Hematopoietic multipotent progenitor cell treated with erythropoietin and hydrocortisone succinate and interleukin-3 and kit ligand, for 8 days (in vitro differentiated cells): Measurements from ENCODE around the gene SPHK1.

ENCODE experiments used
- DNase-seq: peaks from one replicate; pipeline ENCODE4 v3.0.0-alpha.2; 2015

SPHK1 gene

DNA sequence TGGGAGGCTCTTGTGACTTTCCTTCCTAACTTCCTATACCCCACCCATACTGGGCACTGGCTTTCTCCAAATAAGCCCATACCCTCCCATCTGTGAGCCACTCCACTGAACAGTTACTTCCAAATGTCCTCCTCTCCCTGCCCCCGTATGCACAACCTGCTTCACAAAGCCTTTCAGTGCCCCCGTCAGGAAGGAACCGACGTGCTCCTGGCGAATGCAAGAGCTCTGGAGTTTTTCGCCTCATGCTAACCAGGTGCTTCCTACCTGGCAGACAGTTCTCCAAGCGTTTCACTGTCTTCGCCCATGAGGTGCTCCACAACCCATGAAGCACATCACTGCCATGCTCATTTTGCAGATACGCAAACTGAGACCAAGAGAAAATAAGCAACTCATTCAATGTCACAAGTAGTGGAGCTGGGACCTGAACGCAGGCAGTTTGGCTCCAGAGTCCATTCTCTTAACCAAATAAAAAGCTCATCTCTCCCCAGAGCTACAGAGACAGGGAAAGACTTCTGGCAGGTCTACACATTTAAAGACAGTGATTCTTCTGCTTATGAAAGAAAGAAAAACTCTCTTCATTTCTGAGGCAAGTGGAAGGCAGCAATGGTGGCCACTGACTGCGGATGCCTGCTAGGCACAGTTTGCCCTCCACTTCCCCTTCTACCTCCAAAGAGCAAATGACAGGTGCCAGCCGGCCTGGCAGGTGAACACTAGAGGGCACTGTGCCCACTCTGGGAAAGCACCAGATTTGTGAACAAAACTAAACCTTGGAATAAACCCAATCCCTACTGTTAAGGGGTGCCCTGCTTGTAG lies 23.8 kb downstream of the SPHK1 start:
- DNase-seq = peak; percentile 79

DNA sequence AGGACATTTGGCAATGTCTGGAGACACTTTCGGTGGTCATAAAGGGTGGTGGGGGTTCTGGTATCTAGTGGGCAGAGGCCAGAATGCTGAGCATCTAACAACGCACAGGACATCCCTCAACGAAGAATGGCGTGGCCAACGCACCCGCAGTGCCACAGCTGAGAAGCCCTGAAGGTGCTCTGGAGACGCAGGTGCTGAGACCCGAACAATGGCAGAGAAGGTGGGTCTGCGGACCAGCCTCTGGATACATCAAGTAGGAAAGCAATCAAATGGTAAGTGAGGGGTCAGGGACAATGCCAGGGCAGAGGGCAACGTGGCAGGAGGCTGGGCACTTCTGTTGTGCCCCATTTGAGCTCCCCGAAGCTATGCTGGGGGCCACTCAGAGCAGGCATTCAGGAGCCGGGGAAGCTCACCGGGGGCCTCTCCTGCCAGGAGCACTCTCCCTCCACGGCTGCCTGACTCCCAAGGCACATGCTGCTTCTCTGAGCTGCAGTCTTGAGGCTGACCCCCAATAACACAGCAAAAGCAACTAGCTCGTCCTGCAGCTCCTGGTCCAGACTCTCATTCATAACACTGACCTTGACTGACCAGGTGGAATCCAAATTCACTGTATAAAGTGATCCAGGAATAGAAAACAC lies 26.0 kb downstream of the SPHK1 start:
- no peak for DNase-seq

DNA sequence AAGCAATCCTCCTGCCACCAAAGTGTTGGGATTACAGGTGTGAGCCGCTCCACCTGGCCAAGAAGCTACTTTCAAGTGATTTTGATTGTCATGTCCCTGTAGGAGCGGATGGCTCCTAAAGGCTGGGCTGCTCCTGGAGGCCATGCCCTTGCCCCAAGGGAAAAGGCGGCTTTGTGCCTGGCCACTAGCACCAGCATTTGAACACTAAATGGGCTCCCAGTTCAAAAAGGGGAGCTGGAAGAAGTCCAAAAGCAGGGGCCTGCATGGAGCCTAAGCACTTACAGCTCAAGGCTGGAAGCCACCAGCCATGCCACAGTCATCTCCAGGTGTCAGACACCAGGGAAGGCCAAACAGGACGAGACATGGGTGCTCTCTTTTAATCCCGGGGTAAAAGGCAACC lies 26.8 kb downstream of the SPHK1 start:
- DNase-seq = no peak

DNA sequence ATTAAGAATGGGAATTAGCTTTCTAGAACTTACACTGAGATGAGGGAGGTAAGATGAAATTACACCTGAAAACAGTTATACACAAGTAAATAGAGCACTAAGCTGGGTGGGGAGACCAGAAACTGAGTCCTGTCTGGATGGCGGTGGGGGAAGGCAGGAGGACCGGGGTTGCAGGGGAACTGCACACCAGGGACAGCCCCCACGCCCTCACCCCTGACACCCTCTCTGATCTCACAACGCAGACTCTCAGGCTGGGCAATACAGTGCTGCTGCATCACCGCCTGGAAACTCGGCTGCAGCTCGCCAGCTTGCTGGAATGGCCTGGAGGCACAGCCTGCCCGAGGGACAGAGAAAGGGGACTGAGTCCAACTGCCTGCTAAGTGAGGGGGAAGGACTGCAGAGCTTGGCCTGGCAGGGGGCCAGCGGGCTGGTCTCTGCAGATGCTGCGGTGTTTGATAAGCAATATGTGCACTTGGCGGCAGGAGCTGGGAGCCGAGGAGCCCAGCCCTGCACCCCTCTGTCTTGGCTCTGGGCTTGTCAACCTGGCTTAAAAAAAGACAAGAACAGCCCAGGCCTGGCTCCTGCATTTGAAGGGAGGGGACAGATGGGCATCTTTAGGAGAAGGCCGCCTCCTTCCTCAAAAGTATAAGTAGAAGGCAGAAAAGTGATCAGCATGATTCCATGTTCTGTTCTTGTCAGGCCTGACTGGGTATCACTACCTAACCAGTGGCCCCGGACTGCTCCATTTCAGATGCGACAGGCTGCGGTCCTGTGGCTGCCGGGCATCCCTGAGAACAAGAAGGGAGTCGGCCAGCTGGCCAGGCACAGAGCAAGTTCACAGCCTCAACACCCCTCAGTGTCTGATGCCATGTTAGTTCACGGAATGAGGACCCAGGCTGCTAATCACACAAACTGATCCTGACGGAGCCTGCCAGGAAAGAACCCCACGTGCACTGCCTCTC lies 30.2 kb downstream of the SPHK1 start:
- DNase-seq = peak; percentile 95

DNA sequence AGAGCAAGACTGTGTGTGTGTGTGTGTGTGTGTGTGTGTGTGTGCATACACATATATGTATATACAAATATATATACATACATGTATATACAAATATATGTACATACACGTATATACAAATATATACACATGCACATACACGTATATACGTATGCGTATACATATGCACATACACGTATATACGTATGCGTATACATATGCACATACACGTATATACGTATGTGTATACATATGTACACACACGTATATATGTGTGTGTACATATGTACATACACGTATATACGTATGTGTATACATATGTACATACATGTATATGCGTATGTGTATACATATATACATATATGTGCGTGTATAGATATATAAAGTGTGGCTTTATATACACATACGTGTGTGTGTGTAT lies 31.4 kb downstream of the SPHK1 start:
- DNase-seq = no peak

DNA sequence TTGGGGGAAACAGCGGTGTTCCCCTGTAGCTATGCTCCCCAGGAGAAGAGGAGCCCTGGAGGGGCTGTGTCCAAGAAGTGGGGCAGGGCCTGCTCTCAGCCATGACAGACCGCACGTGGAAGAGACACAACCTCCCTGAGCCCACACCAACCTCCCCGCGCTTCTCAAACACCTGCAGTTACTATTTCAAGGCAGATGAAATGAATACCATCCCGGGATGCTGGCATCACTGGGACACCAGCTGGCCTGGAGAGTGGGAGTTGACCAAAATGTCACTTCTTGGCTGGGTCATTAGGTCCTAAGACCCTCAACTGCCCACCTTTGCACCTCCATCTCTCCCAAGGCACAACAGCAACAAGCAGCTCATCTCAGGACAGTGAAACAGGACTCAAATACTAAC lies 32.0 kb downstream of the SPHK1 start:
- DNase-seq = no peak

DNA sequence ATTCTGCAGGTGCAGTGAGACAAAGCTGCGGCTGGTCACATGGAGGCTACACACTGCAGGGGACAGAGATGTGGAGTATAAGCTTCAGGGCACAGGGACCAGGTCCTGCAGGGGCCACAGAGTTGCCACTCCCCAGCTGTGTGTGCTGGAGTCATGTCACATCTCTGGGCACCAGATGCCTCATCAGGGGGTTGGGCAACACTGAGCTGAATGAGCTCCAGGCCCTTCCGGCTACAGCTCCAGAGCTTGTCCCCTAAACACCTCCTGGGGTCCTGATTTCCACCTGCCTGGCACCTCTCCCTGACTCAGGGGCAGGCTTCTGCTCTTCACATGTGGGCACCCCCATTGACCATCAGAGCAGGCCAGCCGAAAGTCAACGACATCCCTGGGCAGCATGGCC lies 32.5 kb downstream of the SPHK1 start:
- DNase-seq = no peak

DNA sequence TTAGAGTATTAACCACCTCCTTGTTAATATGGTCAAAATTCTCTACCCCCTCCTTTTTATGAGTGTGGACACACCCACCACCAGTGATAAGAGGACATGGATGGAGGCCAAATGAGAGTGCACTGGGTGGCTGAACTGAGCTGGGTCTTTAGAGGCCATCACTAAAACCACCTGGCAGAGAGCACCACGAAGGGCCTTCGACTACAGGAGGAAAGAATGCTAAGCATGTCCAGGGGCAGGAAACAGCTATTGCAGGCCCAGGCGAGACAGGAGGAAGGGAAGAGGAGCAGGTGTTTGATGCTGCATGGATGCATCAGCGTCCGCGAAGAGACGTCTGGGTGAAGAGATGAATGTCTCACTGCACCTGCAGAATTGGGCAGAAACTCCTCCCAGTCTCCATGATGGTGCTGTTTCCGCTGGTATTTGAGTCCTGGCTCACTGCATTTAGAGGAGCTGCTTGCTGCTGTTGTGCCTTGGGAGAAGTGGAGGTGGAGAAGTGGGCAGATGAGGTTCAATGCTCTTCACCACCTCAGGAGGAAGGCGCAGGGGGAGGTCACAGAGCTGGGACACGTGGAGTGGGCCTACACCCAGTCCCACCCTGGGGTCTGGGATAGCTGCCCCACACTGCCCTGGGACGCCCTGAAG lies 33.2 kb downstream of the SPHK1 start:
- peak; percentile 85 for DNase-seq

DNA sequence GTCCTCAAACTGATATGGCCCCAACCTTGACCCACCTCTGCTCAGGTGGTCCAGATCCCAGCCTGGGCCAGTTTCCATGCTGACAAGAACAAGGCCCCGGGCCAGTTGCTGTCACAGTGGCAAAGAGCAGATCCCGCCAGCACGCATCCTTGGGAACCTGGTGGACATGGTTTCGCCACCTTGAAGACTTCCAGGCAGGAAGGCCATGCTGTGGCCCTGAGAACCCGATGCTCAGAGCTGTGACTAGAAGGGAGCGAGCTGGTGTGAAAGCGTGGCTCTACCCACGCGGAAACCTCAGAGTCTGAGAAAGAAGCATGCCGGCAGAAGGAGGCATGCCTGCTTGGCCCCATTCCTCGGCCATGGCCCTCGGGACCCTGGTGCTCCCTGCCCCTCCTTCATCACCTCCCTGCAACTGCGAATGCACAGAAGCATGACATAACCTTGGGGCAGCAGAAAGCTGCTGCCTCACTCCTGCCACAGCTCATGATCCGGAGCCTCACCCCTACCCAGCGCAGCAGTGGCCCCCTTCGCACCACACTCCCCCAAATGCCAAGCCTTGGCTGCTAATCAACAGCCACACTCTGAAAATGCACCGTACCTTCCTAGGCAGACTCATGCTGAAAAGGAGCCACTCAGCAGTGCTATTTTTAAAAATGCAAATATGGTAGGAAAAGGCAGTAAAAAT lies 35.3 kb downstream of the SPHK1 start:
- DNase-seq = no peak

DNA sequence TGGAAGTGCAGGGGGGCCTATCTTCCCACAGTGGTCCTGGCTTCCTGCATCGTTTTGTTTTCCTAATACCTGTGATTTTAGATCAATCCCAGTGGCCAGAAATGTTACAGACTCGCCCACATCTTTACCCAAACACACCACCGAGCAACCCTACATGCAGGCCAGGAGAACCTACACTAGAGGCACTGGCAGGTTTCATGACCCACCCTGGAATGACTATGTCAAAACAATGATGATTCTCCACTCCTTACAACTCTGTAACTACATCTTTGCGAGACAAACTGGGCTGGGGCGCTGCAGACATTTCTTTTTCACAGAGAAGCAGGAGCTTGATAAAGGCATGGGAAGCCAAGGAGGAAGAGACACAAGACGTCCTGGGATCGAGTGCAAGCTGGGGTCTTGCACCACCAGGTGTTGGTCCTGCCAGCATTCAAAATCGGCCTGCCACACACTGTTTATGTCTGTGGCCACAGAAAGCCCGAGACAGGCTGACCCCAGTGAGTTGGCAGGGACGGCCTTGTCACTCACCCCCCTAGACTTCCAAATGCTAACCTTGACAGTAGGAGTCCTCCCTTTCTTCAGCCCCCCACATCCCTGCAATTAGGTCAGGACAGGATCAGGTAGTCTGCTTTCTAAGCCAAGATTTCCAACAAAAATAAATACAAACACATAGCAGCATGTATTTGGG lies 36.1 kb downstream of the SPHK1 start:
- no peak for DNase-seq

DNA sequence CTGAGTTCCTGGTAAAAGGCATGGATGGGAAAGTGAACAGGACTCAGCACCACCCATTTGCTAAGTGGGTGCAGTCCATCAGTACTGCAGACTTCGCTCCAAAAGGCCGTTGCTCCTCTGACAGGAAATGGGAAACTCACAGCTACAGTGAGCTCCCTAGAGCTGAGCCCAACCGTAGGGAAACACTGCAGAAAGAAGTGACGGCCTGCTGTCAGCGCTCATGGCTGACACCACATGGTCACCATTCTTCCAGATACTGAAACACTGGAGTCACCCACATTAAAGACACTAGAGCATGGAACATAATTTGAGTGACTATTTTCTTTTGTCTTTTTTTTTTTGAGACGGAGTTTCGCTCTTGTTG lies 36.6 kb downstream of the SPHK1 start:
- no peak for DNase-seq

DNA sequence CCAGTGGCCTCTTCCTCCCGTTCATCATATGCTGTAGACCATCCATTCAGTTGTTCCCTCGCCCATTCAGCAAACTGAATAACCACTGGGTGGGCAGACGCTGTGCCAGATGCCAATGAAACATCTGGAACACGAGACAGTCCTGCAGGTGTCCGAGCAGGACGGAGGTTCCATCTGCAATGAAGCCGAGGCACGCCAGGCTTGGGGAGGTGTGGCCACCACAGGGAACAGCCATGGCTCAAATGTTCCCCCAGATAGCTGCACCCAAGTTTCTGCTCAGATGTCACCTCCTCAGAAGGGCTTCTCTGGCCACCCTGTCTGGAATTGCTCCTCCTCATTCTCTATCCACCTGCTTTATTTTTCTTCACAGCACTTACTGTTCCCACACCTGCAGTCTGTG lies 38.0 kb downstream of the SPHK1 start:
- no peak for DNase-seq

DNA sequence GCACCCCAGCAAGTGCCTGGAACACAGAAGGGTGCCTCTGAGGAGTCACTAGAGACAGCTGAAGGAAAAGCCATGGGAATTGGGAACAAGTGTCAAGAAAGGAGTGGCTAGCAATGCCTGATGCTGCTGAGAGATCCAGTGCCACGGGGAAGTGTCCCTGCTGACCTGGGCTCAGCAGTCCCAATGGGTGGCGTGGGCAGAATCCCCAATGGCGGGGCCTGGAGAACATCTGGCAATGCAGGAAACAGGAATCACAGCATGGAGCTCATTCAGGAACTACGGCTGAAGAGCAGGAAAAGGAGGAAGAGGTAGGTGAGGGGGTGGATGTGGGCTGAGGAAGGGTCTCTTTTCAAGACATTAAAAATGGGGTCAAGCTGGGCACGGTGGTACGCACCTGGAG lies 38.5 kb downstream of the SPHK1 start:
- no peak for DNase-seq

DNA sequence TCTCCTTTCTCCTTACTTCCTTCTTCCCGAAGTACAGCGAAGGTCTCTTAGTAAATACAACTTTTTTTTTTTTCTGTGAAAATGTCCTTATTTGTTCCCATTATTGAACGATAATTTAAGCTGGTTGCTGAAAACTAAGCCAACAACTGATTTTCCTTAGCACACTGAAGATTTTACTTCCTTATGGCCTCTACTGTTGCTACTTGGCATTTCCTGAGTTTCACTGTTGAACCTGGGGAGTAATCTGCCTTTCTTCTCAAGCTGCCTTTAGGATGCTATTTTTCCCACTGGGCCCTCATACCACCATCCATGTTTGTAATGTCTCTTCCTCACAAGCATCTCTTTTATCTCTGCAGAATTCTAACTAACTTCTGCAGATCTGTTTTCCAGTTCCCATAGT lies 42.4 kb downstream of the SPHK1 start:
- DNase-seq = no peak

DNA sequence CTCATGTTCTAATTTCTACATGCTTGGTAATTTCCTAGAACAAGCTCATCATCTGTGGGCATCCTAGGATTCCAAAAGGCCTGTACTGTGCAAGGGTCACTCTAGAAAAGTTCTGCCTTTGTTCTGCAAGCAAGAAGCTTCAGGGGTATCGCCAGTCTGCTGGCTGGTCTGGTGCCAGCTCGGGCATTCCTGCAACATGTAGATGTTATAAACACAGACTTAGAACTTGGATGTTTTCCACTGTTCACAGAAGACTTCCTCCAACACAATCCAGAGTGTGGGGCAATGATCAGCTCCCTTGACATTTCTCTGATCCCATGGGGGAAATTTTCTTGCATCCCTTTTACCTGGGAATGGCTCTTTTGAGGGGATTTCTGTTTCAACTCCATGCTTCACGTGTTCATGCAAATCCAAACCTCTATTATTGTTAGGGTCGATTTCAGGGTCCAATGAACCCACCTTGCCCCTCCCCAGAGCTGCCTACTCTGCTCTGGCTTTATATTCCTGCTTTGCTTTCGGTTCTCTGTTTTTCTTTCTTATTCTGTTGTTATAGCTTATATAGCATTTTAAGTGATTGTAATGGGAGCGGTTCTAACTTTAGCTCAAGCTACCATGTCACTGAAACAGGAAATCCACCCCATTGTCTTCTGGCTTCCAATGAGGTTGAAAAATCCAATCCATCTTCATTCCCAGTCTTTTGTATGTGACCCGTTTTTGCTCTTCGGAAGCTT lies 43.3 kb downstream of the SPHK1 start:
- no peak for DNase-seq

DNA sequence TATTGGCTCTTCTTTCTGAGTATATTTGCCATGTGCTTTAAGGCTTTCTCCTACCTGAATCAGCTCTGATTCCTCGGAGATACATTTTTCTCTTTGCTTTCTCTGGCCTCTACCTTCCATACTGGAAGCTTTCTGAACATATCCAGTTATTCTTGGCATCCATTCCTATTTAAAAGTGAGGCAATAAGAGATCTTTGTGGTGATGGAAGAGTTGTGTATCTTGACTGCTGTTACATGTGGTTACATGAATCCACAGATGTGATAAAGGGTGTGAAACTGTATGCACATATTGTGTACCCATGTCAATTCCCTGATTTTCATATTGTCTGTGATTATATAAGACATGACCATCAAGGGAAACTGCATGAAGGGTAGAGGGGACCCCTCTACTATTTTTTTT lies 44.1 kb downstream of the SPHK1 start:
- DNase-seq = no peak

DNA sequence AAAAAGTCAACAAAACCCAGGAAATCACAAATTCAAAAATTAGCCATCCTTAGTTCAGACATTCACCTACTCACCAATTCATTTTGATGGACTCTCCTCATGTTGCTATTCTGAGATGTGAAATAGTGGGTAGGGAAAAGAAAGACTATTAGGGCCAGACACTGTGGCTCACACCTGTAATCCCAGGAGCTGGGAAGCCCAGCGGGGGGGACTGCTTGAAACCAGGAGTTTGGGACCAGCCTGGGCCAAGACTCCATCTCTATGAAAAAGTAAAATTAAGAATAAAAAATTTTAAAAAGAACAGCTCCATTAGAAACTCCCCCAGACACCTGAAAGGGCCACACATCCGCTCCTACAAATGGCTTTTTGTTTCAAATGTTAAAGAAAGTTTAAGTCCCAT lies 47.1 kb downstream of the SPHK1 start:
- no peak for DNase-seq

DNA sequence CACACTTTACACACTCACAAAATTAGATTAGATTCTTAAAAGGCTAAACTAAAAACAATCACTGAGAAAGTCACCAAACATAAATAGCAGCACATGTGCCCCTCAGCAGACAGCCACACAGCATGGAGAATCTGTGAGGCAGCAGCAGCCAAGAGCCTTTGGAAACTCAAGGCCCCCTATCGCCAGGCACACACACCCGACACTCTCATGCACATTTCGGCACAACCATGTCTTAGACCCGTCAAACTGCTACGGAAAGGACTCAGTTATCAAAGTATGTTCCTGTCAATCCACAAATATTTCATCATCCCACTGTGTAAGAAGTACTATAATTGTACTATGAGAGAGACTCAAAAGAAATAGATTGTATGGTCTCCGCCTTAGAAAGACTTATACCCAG lies 47.6 kb downstream of the SPHK1 start:
- no peak for DNase-seq

DNA sequence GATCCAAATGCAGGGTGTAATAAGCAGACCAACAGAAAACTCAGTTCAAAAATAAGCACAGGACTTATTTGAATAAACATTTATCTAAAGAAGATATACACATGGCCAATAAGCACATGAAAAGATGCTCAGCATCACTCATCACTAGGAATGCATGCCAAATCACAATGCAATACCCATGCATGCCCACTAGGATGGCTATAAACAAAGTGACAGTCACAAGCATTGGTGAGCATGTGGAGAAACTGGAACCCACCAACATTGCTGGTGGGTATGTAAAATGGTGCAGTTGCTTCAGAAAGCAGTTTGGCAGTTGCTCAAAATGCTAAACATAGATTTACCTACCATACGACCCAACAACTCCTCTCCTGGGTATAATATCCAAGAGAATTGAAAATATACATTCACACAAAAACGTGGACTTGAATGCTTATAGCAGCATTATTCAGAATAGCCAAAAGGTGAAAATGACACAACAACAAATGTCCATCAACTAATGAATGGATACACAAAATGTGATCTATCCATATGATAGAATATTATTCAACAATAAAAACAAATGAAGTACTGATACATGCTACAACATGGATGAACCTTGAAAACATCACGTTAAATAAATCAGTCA lies 48.4 kb downstream of the SPHK1 start:
- peak; percentile 49 for DNase-seq

DNA sequence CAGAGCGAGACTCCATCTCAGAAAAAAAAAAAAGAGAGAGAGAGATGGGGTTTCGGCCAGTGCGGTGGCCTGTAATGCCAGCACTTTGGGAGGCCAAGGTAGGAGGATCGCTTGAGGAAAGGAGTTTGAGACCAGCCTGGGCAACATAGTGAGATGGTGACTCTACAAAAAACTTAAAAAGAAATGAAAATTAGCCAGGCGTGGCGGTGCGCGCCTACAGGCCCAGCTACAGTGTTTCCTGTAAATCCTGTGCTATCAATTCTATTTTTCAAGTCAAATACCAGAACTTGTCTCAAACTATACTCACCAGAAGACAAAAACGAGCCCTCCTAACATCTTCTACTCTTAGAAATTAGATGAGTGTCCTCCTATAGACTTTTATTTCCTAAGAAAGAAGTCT lies 49.3 kb downstream of the SPHK1 start:
- DNase-seq = no peak

DNA sequence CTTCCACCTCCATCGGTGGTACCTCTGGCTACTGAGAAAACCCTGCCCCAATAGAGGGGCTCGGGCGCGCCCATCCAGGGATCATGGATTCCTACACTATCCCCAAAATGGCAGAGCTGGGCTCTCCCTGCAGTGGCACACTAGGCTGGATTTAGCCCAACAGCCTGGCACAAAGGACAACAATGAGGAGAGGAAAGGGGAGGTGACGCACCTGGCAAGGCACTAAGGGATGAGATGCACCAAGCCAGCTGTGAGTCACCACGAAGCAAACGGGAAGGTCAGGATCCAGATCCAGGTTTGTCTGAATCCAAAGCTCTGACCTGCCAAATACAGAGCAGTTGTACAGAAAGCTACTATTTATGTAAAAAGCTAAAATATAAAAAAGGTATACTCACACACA lies 50.5 kb downstream of the SPHK1 start:
- no peak for DNase-seq
